HG02588 (cell line): ENCODE measurements around the gene SLC25A26.
"Not testable (repeated sequence)": the region's sequence is repeated elsewhere in the genome, so short reads cannot be mapped to it uniquely, and the experiment has no call there.

Experiments
- ATAC-seq: cut with Tn5 transposase; IDR thresholded peaks from one replicate; pipeline ENCODE4 v1.9.1; 2021; ENCODE audit warnings: mild to moderate bottlenecking, moderate library complexity; ENCODE audit not compliant: unreplicated experiment

SLC25A26 gene

DNA sequence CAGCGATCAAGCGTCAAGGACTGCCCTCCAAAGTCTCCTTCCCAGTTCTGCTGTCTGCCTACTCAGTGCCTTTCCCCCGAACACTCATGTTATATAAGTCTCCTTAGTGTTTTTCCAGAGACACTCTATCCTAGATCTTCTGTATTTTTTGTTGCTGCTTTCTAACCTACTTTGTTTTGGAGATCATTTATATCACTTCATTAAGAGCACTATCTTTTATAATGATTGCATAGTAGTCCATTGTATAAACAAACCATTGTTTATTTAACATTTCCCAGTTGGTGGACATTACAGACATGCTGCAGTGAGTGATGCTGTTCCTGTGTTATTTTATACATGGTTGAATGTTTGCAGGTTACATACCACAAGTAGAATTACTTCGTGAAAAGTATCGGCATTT is 47.1 kb downstream of the SLC25A26 start:
- ATAC-seq, result no peak

DNA sequence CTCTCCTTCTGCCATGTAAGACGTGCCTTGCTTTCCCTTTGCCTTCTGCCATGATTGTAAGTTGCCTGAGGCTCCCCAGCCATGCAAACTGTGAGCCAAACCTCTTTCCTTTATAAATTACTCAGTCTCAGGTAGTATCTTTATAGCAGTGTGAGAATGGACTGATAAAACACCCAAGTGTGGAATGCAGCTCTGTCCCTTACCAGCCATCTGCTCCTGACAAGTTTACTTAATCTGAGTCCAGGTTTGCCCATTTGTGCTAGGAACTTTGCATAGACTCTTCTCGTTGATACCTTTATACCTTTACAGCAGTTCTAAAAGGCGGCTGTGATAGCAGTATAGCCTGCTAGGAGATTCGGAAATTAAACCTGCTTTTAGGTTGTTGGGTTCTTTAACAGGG is 48.1 kb downstream of the SLC25A26 start:
- no peak for ATAC-seq

DNA sequence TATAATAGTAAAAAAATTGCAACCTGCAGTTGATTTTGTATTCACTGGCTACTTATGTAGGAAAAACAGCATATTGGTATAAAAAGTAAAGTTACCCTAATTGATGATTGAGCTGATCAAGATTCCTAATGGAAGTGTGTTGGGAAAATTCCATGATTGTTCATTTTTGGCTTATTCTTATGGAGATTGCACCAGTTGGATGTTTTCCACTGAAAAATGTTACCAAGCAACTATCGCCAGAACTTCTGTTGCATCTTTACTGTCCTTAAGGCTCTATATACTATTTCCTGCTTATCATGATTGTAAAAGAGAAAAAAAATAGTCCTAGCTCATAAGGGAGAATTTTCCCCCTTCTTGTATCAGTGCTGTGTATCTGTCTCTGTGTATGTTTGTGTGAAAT is 48.6 kb downstream of the SLC25A26 start:
- no peak for ATAC-seq

DNA sequence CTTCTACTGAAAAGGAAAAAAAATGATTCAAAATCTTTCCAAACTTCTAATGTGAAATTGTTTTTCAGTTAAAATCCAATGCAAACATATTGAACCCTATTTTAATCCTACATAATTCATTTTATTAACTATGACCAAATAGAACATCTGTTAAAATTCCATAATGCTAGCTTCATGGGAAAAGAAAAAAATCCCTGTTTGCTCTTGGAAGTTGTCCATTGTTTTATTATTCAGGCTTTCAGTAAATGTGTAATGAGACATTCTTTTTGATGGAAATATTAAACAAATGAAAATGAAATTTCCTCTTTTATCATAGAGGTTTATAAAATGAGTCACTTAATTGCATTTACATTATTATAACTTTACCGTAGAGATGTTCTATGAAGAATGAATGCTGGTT is 49.5 kb downstream of the SLC25A26 start:
- ATAC-seq, result no peak

DNA sequence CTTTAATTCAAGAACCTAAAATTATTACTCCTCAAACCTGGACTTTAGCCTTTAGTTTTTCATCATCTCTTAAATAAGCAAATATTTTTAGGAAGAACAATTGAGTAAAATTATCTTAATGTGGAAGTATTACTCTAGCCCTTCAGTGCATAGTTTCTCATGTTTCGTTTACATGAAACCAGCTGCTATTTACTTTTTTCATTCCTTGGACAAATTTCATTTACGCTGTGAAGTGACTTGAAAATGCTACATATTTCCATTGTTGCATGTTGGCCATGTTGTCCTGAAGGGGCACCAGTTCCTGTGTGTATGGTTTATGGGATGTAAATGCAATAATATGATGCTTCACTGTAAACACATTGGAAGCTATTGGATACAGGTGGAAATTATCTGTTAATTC is 49.9 kb downstream of the SLC25A26 start:
- ATAC-seq, result no peak

DNA sequence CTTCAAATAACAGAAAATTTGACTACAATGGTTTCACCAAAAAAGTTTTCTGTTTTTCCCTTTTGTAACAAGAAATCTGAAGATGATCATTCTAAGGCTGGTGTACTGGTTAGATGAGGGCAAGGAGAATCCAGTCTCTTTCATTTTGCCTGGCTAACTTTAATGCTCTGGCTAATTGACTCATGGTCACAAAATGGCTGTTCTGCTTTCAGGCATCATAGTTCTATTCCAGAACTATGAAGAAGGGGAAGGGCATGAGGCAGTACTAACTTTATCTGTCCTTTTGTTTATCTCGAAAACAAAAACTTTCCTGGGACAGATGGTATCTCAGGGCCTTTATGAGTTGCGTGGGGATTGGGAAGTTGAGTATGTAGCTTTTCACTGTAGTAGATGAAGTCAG is 50.4 kb downstream of the SLC25A26 start:
- ATAC-seq, result no peak

DNA sequence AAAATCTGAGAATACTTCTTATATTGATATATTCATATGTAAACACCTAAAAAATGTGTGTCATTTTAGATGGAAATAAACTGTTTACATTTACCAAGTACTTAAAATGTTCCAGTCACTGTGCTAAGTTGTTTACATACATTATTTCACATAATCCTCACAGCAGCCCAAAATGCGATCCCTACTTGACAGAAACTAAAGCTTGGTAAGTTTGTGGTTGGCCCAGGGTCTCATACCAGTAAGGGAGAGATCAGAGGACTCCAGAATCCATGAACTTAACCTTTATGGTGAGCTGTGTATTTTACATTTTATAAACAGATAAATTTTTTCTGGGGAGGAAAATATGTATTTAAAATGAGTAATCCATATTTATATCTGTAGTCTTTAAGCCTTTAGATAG is 51.2 kb downstream of the SLC25A26 start:
- ATAC-seq, result no peak

DNA sequence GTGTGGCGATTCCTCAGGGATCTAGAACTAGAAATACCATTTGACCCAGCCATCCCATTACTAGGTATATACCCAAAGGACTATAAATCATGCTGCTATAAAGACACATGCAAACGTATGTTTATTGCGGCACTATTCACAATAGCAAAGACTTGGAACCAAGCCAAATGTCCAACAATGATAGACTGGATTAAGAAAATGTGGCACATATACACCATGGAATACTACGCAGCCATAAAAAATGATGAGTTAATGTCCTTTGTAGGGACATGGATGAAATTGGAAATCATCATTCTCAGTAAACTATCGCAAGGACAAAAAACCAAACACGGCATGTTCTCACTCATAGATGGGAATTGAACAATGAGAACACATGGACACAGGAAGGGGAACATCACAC is 54.0 kb downstream of the SLC25A26 start:
- not testable (repeated sequence) for ATAC-seq

DNA sequence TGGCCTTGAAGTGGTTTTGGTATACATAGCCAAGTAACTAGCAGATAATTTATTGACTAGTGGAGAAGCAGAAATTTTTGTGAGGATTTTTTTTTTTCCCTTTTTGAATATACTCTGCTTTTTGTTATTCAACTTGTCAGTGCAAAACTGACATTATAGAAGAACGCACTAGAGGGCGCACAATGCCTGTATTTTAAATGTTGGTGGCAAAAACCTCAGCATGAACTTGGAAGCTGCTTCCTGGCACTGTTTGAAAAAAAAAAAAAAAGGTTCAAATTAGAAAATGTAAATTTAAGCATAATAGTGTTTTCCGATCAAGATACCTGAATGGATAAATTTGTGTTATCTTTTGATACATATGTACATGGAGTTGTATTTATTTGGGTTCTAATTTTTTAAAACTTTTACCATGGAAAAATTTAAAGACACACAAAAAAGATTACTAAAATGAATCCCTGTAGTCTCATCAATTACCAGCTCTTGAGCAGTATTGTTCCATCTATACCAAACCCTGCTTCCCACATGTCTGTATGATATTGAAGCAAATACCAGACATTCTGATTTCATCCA is 56.0 kb downstream of the SLC25A26 start:
- ATAC-seq, result no peak

DNA sequence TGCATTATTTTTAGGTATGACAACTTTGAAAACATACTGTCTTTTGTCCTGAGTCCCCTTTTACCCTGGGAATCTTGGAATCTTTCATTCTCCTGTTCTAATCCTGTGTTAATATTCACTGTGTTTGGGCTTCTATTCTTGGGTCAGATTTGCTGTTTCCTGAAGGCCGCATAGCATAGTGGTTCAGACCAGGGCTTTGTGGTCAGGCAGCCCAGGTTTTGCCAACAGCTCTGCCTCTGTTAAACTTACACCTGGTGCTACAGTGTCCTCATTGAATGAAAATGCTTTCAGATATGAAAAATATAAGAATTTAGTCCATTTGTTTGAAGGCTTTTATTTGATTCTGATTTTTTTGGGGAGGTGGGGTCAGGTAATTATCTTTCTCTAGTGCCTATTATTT is 58.4 kb downstream of the SLC25A26 start:
- no peak for ATAC-seq

DNA sequence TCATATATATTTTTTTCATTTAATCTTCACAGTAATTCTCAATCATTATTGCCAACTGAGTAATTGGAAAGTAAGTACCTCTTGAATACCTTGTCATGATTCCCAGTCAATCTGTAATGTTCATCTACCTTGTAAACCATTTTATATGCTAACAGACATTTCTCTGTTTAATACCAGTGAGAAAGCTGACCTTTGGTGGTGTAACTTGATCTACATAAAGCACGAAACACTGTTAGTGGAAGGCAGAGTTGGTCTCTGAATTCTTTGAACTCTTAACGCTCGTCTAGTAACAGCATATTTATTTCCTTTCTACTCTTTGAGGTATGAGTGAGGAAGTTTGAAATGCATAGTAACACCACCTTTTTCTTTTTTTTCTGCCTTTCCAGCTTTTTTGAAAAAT is 59.5 kb downstream of the SLC25A26 start:
- ATAC-seq, result no peak

DNA sequence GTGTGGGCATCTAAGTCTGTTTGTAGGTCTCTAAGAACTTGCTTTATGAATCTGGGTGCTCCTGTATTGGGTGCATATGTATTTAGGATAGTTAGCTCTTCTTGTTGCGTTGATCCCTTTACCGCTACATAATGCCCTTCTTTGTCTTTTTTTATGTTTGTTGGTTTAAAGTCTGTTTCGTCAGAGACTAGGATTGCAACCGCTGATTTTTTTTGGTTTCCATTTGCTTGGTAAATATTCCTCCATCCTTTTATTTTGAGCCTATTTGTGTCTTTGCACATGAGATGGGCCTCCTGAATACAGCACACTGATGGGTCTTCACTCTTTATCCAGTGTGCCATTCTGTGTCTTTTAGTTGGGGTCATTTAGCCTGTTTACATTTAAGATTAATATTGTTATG is 71.1 kb downstream of the SLC25A26 start:
- ATAC-seq, result not testable (repeated sequence)

DNA sequence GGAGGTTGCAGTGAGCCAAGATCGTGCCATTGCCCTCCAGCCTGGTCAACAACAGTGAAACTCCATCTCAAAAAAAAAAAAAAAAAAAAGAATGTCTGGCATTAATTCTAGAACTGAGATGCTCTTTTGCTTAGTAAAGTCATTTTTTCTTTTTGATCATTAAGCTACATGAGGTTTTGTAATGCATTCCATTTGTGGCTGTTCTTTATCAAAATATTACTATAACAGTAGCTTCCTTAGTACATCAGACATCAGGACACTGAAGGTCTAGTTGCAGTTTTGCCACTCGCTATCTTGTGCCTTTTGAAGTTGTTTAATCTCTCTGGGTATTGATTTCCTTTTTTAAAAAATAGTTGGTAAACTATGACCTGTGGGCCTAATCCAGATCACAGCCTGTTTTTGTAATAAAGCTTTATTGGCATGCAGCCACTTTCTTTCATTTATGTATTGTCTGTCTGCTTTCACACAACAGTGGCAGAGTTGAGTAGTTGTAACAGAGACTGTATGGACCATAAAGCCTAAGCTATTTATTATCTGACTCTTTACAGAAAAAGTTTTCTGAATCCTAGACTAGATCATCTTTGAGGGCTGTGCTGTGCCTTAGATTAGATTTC is 76.6 kb downstream of the SLC25A26 start:
- no peak for ATAC-seq

DNA sequence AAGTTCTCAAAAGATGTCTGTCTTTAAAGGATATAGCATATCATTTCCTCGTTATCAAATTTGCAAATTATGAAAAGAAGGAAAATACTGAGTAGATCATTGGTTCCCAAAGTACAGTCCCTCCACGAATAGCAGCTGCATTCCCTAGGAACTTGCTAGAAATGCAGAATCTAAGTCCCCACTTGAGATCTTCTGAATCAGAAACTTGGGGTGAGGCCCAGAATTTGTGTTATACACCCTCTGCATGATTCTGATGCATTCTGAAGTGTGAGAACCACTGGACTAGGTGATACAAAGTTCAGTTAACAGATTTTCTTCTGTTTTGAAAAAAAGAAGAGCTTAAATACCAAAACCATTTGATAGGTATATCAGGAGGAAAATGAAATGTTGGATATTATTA is 77.1 kb downstream of the SLC25A26 start:
- no peak for ATAC-seq

DNA sequence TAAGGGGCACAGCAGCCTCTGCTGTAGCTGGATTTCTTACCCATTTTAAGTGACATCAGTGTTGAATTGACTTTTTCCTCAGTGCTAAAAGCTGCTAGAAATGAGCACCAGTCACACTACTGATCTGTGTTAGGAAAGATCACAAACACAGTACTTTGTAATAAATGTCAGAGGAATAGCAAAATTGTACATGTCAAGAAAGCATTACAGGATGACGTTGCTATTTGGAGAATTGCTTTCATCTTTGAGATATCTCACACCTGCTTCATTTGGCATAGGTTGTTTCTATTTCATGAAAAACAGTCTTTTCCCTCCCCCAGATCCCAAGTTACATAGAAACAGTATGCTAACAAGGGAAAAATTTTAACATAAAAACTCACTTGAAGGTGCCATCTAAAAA is 77.8 kb downstream of the SLC25A26 start:
- no peak for ATAC-seq

DNA sequence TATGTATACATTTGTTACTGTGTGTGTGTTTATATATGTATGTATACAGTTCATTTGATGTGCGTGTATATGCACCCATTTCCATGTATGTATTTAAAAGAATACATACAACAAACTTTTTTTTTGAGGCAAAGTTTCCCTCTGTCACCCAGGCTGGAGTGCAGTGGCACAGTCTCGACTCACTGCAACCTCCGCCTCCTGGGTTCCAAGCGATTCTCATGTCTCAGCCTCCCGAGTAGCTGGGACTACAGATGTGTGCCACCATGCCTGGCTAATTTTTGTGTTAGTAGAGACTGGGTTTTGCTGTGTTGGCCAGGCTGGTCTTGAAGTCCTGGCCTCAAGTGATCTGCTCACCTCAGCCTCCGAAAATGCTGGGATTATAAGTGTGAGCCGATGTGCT is 78.3 kb downstream of the SLC25A26 start:
- not testable (repeated sequence) for ATAC-seq

DNA sequence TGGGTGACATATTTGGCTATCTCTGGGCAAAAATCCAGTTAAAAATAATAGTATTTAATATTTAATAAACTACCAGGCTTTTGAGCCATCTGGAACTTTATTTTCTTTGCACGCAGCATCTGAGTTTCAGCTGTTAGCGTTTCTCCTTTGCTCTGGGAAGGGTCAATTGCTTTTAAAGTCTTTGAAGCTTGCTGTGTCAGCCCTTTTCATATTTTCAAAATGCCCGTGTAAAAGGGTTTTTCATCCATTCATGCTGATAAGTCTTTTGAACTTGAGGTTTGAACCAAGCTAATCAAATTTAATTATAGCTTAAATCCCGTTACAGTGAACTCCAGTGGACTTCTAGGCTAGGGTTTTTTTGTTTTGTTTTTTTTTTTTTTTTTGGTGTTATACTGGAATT is 79.1 kb downstream of the SLC25A26 start:
- no peak for ATAC-seq

DNA sequence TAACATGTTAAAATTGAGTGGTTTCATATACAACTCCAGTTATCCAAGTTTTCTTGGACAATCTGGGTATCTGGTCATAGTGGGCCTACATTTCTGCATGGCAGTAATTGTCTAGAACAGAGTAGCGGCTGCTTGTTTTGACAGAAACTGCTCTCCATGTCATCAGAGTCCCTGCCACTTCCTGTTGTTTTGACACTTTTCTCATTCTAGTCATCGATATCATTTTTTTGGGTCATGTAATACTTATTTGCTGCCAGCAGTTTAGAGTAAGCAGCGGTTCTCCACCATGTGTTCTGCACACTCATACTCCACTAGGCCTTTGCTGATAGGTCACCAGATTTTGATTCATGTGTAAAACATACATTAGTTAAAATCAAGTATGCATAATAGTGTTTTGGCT is 81.5 kb downstream of the SLC25A26 start:
- peak; percentile 58 for ATAC-seq

DNA sequence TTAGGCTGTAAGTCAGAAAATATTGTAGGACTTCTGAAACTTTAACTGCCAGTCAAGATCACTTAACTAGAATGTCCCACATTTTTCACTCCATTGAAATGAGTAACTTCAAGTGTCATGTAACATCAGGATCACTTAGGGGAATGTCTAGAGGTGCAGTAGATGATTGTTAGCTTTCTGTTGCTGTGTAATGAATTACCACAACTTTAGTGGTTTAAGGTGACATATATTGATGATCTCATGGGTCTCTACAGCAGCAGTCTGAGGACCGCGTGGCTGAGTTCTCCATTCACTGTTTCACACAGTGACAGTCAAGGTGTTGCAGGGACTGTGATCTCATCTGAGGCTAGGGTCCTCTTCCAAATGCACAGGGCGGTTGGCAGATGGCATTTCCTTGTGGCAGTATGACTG is 82.7 kb downstream of the SLC25A26 start:
- ATAC-seq, result peak; percentile 68

DNA sequence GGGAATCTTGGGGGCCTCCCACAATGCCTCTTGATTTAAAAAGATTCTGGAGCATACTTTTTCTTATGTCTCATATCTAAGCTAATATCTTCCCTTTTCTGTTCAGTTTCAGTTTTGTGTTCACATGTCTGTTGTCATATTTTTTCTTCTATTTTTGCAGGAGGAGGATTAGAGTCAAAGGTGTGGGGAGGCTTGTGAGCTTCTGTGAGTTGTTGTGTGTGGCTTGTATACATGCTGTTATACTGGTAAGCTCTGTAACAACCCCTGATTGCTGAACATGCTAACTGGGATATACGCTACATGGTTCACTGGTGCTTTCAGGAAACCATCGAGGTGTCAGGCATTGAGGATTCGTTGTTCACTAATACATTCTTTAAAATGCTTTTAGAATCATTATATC is 83.5 kb downstream of the SLC25A26 start:
- no peak for ATAC-seq

DNA sequence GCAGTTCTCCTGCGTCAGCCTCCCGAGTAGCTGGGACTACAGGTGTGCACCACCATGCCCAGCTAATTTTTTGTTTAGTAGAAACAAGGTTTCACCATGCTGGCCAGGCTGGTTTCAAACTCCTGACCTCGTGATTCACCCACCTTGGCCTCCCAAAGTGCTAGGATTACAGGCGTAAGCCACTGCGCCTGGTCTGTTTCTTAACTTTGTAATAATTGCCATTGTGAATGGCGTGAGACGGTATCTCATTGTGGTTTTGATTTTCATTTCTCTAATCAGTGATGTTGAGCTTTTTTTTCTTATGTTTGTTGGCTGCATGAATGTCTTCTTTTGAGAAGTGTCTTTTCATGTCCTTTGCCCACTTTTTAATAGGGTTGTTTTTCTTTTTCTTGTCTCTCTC is 85.3 kb downstream of the SLC25A26 start:
- ATAC-seq, result not testable (repeated sequence)

DNA sequence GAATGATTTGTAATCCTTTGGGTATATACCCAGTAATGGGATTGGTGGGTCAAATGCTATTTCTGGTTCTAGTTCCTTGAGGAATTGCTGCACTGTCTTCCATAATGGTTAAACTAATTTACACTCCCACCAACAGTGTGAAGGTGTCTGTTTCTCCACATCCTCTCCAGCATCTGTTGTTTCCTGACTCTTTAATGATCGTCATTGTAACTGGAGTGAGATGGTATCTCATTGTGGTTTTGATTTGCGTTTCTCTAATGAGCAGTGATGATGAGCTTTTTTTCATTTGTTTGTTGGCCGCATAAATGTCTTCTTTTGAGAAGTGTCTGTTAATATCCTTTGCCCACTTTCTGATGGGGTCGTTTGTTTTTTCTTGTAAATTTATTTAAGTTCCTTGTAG is 86.2 kb downstream of the SLC25A26 start:
- not testable (repeated sequence) for ATAC-seq

DNA sequence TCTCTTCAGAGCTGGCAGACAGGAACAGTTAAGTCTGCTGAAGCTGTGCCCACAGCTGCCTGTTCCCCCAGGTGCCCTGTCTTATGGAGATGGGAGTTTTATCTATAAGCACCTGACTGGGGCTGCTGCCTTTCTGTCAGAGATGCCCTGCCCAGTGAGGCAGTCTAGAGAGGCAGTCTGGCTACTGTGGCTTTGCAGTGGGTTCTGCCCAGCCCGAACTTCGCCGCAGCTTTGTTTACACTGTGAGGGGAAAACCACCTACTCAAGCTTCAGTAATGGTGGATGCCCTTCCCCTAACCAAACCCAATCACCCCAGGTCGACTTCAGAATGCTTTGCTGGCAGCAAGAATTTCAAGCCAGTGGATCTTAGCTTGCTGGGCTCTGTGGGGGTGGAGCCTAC is 91.2 kb downstream of the SLC25A26 start:
- no peak for ATAC-seq
